ENCODE data around the gene DTWD2.
"Not testable (repeated sequence)": the region's sequence is repeated elsewhere in the genome, so short reads cannot be mapped to it uniquely, and the experiment has no call there.

DTWD2 gene, protein sequence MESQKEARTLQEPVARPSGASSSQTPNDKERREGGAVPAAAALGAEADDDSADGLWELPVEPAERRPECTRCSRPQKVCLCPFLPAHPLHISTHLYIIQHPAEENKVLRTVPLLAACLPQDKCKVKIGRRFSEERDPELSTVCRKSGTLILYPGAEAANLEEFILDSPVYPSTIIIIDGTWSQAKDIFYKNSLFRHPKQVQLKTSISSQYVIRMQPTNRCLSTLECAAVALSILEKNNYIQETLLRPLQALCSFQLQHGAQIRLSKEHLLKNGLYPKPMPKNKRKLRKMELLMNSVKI

DNA sequence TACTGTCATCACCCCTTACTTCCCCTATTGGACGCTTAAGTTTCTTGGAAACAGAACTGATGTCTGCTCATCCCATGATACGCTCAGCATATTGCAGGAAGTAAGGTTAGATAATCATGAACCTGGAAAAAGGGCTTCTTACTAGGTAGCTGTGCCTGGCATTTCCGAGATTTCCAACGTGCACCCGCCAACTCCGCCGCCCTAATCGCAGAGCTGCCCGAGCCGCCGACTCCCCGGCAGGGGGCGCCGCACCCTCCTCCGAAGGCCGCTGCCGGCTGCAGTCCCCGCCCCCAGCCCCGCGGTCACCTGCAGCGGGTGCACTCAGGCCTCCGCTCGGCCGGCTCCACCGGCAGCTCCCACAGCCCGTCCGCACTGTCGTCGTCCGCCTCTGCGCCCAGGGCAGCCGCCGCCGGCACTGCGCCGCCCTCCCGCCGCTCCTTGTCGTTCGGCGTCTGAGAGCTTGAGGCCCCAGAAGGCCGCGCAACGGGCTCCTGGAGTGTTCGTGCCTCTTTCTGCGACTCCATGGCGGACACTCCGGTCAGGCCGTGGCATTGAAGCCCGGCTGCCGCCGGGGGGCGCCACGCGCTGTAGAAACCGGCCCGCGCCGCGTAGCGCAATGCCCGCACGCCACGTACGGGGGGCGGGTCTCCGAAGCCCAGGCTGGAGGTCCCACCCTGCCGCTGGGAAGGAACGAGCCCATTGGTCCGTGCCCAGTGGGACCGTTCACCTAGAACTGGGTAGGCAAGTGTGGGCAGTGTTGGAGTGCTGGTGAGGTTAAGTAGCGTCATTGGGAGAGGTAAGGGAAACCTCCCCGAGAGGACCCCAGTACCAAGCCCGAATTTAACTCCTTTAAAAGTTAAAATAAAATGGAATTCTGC lies at the start of gene DTWD2:
Gene DTWD2 (minus strand): TSS at position 560 of the 878 bp plus-strand sequence. CDS start 36 bp downstream, at position 524.
- DNase-seq: peak; percentile 75 to 93

DNA sequence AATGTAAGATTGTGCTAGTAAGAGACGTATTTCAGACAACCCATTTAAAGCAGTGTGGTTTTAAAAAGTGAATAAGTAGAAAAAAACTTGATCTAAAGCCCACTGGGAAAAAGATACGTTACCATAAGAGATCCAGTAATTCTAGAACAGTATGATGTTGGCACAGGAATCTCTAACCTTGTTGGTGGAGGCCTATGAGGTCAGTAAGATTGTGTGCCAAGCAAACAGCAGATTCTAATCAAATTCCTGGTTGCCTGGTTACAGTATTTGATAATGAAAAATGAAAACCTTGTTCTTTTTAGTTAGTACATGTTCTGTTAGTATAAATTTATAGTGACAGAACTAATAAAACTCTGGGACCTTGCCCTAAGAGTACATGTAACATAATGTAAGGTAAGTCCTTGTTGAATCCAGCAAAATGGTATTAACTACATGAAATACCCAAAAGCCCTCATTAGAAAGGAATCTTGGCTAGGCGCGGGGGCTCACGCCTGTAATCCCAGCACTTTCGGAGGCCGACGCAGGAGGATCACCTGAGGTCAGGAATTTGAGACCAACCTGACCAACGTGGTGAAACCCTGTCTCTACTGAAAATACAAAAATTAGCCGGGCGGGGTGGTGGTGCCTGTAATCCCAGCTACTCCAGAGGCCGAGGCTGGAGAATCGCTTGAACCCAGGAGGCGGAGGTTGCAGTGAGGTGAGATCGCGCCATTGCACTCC lies 49.3 kb upstream of the DTWD2 start:
- no peak for DNase-seq

DNA sequence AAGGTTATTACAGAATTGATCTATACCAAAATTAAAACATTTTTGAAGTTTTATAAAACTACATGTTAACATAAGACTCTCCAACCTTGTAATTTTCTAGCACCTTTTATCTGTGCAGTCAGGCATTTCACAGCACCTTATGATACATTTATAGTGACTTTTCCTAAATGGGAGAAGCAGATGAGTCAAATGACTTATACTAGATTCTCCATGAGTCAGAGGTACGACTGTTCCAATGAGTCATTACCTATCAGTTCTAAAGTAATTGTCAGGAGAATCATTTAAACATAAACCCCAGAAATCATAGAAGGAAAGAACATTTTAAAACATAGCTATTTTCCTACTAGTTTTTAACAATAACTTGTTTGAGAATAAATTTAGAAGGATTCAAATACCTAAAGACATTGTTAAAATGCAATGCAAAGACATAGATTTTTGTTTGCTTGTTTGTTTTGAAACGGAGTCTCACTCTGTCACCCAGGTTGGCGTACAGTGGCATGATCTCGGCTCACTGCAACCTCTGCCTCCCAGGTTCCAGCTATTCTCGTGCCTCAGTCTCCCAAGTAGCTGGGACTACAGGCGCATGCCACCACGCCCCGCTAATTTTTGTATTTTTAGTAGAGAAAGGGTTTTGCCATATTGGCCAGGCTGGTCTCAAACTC lies 47.9 kb upstream of the DTWD2 start:
- peak in 1 of 2 experiments; percentile 69 for DNase-seq

DNA sequence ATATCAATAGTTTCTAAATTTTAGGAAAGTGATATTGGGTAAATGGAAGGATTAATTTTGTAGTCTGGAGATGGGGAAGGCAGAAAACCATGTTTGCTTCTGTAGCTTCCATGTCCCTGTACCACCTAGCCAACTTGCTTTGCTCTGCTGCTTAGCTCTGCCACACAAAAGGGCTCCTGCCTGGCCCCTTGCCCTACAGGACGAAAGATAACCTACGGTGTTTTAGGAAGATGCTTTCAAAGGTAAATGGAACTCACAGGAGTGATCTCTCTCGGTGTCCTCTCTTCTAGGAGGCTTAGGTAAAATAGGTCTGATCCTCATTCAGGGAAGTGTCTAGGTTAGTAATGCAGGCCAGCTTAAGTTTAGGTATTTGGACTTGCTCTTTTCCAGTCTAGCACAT lies 44.8 kb upstream of the DTWD2 start:
- DNase-seq: no peak

DNA sequence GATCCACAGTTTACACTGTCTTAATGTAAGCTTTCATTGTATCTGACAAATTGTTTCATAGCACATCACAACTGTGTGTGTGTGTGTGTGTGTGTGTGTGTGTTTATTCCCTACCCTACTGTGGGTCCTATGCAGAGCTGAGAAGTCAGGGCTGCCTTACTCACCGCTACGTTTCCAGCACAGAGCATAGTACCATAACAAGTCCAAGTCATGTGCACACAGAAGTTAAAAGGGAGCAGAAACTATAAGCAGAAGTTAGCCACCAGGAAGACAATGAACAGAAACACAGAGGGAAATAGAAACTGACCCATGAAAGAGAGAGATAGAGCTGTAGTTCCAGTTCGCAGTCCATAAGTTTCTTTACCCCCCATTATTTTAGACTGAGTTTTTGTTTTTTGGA lies 44.3 kb upstream of the DTWD2 start:
- no peak for DNase-seq

DNA sequence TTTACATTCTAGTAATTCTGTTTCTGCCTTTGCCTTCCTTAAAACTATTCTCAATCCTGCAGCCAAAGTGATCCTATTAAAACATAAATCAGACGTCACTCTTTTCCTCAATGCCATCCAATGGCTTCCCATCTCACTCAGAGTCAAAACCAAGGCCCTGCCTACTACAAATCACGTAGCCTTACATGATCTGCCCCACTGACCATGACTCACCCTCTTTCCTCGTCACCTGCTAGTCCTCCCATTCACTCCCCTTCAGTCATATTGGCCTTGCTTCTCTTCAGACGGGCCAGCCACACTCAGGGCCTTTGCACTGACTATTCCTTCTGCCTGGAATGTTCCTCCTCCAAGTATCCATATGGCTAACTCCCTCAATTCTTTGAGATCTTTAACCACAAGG lies 43.6 kb upstream of the DTWD2 start:
- no peak for DNase-seq

DNA sequence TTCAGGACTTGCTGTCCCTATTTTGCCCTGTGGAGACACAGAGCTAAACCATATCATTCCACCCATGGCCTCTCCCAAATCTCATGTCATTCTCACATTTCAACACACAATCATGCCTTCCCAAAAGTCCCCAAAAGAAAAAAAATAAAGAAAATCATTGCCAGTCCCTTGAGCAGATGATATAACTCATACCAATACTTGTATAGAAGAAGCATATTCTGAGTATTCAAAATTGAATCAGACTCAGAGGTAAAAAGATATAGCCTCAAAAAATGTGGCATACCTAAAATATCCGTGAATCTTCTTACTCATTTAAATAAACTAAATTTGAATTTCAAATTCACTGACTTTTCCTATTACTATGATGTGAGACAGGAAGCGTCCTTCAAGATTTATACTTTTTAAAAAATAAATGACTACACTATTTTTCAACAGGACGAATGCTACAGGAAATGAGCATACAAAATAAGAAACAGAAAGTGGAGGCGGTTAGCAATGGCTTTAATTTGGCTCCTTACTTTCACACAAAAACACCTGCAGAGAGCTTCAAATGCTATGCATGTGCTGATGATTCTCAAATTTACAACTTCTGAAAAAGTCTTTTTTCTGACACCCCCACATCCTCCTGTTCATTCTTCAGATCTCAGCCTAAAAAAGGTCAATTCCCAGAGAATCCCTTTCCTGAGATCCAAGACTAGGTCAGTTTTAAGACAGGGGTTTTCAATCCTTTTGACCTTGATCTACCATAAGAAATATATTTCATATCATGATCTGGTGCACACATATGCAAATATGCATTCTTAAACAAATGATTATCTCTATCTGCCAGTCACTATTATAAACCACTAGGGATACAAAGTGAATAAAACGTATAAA lies 42.9 kb upstream of the DTWD2 start:
- no peak for DNase-seq

DNA sequence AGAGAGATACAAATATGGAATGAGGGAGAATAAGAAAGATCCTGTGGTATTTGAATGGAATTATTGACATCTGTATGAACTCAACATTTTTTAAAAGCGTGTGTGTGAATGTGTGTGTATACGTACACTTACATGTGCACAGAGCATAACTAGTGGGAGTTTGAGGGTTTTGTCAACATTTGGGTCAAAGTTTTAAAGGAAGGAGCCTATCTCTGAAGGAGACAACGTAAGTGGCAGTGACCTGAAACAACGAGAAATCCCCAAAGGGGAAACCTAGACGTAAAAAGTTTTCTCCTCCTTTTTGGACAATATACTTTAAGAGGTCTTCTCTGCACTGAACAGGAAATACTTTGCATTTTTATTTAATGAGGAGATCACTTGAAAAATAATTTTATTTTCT lies 40.2 kb upstream of the DTWD2 start:
- no peak for DNase-seq

DNA sequence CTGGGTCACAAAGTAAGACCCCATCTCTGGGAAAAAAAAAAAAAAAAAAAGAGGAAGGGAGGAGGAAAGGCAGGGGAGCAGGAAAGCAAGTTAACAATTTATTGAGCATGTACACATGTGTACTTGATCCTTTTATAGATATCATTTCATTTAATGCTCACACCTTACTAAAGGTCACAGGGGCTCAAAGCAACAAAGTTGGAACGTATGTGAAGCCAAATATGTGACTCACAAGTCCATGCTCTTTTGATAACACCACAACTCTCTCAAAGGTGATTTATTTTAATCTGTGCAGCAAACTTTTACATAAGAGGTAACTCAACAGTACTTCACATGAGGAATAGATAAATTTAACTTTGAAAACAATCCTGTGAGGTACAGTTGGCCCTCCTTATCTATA lies 34.4 kb upstream of the DTWD2 start:
- DNase-seq: no peak

DNA sequence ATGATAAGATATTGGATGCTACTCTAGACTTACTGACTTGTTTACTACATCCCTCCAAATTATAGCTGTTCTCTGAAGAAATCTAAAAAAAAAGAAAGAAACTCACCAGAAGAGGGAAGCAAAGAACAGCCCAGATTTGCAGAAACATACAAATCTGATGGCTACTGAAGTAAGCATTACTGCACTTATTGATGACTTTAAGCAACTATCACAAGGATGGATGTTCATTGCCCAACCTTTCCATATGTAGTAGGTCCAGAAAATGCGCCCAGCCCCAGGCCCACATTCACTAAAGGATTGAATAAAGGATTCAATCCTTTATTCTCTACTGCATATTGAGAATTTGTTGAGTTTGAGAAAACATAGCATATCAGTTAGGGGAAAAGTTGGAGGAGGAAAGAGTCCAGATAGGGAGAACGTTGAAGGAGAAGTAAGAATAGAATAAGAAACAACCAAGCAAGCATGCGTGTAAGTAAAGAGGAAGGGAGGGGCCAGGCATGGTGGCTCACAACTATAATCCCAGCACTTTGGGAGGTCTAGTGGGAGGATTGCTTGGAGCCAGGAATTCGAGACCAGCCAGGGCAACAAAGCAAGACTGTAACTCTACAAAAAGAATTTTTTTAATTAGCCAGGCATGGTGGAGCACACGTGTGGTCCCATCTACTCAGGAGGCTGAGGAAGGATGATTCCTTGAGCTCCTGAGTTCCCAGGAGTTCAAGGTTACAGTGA lies 33.8 kb upstream of the DTWD2 start:
- peak in 1 of 2 experiments; percentile 33 for DNase-seq

DNA sequence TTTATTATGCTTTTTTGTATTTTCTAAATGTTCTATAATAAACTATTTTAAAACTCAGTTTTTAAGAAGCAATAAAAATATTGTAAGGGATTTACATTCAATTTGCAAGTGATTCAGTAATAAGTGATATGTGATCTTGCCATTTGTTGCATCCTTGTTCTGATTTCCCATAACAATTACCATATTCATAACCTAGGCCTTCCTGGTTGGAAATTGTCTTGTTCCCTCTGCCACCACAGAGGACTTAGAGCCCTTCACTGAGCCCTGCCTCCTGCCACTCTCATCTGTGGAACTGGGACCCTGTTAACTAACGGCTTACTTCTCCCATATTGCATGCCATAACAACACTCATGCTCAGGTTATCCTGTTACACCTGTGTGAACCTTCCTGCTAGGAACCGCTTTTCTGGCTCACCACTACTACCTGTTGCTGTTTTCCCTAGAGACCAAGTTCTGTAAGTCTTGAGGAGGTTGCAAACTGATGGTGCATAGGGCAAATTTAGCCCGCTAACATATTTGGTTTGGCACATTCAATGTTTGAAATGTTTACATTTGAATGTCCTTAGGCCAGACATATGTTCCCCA lies 32.9 kb upstream of the DTWD2 start:
- DNase-seq: no peak

DNA sequence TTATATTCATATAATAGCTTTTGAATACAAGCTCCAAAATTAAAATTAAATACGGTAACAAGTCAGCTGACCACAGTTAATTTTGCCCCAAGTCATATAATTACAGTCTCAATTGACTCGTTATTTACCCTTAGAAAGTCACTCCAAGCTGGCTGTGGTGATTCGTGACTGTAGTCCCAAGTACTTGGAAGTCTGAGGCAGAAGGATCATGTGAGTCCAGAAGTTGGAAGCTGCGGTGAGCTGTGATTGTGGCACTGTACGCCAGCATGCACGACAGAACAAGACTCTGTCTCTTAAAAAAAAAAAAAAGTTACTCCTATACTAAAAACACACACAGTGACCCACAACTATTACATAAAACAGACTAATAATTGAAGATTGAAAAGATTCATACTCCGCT lies 31.6 kb upstream of the DTWD2 start:
- no peak for DNase-seq

DNA sequence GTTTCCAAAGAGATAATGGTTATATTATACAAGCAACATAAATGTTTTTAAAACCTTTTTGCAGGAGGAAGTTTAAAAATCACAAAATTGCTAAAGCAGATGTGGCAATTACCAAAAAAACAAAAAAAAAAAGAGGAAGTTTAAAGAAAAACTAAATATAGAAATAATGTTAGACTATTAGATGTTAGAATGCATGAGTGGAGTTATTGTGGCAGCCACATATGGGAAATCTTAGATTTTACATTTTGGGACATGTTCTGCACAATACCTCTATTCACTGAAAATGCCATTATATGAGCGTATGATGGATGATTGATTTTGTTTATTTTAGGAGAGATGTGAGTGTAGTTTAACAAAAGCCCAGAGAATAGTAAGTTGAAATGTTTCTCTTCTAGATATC lies 31.2 kb upstream of the DTWD2 start:
- DNase-seq: no peak

DNA sequence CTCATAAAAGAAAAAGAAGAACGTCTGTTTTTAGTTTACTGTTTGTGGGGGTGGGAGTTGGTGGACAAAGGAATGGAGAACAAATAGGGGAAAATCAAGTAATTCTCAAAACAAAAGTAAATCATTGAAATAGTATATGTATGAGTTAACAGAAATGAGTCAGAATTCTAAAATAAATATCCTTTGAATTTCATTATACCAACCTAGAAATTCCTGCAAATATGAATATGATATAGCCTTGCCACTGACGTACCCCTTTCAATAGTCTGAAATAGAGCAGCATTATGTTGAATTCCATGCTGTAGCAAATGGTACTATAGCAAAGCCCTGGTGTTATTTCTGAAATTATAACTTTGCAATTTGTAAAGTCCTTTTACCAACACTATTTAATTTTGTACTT lies 29.6 kb upstream of the DTWD2 start:
- no peak for DNase-seq

DNA sequence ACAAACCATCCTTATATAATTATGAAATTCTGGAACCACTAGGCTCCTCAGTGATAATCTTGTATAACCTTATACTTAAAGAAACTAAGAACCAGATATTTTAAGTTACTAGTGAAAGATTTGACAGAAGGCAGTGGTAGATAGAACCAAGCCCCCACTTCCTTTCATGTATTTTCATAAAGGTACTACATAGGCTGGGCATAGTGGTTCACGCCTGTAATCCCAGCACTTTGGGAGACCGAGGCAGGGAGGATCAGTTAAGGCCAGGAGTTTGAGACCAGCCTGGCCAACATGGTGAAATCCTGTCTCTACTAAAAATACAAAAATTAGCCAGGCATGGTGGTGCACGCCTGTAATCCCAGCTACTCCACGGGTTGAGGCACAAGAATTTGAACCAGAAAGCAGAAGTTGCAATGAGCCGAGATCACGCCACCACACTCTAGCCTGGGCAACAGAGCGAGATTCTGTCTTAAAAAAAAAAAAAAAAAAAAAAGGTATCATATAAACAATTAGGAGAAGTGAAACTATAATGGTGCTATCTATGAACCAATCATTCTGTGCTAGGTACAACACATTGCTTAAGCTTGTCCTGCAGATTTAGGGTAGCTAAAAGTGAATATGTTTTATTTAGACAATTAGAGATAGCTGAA lies 27.9 kb upstream of the DTWD2 start:
- no peak for DNase-seq

DNA sequence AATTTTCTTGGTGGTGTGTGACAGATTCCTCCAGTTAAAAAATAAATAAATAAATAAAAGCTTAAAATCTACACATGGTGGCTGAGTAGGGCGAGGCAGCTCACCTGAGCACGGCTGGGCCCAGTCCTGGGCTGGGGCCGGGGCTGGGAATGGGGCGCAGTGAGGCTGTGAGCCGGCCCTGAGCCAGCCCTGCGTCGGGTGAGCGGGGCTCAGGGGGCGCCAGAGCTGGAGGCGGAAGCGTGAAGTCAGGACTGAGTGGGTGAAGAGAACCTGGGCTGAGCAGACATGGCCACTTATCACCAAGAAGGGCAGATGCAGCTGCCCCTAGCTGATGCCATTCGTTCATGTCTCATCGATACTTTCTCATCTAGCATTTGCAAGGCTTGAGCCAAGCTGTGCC lies 22.8 kb upstream of the DTWD2 start:
- DNase-seq: no peak

DNA sequence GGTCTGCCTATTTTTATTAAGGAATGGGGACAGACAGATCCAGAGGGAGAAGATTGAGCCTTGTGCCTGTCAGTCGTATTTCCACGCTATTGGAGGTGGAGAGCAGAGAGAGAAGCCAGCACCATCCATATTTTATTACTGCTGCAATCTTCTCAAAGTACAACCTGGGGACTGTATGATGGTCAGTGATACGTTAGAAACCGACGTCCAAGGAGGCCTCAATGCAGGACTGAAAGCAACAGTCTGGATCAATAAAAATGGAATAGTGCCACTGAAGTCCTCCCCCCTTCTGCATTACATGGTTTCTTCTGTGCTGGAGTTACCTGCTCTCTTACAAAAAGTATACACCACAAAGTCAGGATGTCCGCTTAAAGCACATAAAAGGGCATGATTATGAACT lies 21.9 kb upstream of the DTWD2 start:
- no peak for DNase-seq

DNA sequence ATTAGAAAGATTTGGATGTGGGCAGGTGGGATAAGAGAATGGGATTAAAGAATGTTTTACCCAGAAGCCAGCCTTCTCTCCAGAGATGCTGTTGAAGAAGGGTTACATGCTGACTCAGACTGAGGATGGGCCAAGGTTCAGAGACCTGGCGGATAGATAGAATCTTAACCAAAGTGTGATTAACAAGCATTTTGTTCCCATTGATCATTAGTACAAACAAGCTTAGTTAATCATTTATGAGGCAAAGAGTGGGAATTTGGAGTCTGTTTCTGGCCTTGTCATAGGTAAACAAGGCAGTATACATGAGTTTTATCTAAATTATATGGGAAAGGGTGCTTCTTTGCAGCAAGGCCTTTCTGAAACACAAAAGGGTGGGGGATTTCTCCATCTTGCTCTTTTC lies 20.8 kb upstream of the DTWD2 start:
- DNase-seq: no peak

DNA sequence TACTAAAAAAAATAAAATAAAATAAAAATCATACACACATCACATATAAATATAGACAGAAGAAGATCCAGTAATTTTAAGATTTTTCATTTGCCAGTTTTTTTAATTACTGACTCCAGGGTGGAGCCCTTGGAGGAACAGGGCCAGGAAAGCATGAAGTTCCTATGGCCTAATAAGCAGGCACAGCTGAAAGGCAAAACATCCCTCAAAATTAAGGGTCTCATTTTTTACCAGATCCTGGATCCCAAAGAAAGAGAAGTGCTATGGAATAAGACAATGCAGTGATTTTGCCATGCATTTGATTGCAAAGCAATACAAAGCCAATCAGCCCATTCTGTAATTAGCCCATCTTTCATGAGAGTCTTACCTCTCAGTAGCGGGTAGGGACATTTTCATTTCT lies 11.3 kb upstream of the DTWD2 start:
- no peak for DNase-seq

DNA sequence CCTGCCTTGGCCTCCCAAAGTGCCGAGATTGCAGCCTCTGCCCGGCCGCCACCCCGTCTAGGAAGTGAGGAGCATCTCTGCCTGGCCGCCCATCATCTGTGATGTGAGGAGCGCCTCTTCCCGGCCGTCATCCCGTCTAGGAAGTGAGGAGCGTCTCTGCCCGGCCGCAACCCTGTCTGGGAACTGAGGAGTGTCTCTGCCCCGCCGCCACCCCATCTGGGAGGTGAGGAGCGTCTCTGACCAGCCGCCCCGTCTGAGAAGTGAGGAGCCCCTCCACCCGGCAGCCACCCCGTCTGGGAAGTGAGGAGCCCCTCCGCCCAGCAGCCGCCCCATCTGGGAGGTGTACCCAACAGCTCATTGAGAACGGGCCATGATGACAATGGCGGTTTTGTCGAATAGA lies 10.5 kb upstream of the DTWD2 start:
- DNase-seq: not testable (repeated sequence)
